Activated CD4-positive, alpha-beta T cell treated with anti-CD3 and anti-CD28 coated beads, Interleukin-2, Interleukin-4, amounts not matched to agents 100 ng/mL and 50 ng/mL, durations not matched to agents 16 hours and 8 hours (primary cell): ENCODE measurements around the gene LBHD2.

Experiments used
- DNase-seq: peaks from one replicate; pipeline ENCODE4 v3.0.0-alpha.2; 2020; ENCODE audit warnings: low spot score

LBHD2 gene

DNA sequence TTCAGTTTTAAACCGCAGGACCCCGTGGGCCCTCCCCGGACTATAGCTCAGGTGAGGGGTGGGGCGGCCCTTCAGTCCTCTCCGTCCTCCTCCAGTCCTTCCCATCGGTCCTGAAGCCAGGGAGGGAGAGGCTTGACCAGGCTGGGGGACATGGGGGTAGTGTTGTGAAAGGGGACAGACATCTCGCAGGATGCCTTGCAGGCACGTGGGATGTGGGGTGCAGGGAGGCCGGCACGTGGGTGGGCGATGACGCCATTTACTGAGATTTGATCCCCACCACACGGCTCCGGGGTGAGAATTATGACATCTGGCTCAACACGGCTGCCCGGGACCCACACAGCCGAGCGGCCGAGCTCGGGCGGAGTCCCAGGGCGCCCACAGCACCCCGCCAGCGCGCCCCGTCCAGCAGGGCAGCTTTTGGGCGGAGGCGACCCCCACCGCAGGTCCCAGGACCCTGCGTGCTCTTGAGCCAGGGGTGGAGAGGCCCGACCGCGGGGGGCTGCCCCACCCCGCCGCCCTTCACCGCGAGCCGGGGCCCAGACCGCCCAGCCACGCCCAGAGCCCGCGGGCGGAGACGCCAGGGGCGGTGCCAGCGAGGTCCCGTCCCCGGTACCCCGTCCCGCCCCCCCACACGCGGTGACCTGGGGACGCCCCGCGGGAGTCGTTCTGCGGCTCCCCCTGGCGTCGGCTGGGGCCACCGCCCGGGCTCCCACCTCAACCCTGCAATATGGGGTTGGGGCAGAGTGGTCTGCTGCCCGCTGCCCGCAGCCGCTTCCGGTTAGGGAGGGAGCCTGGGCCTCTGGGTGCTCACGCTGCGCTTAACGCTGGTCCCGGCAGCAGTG, 7.3 kb downstream of the LBHD2 start:
- peak; percentile 63 for DNase-seq

- no peak for DNase-seq
Observed at GRCh38 chr14:103091883-103092222, 7.8 kb downstream of the LBHD2 start.

DNA sequence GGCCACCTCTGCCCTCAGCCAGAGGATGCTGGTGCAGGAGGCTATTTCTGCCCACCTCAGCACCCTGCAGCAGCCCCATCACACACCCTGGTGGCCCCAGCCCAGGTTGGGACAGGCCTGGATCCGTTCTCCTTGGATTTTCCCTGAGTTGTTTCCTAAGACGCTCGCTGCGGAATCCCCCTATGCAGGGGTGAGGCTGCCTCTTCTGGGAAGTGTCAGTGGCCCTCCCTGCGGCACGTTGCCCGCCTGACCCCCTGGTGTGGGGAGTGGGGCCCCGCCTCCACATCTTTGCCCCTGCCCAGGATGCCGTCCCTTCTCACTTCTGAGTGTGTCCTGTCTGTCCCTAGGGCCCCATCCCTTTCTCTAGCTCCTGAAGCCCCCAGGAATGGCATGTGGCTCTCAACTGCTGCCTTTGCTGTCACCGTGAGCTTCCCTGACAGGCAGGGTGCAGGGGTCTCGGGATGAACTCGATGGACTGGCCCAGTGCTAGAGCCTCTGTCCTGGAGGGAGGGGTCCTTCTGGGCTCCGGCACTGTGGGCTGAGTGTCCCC, 9.9 kb downstream of the LBHD2 start:
- DNase-seq, result no peak

- no peak for DNase-seq
Observed at GRCh38 chr14:103094406-103095209, 10.6 kb downstream of the LBHD2 start, which contains the start of gene EXOC3L4. Gene EXOC3L4, plus strand, starts transcription at chr14:103094725. Its CDS starts 5,495 bp downstream, at chr14:103100220.

DNA sequence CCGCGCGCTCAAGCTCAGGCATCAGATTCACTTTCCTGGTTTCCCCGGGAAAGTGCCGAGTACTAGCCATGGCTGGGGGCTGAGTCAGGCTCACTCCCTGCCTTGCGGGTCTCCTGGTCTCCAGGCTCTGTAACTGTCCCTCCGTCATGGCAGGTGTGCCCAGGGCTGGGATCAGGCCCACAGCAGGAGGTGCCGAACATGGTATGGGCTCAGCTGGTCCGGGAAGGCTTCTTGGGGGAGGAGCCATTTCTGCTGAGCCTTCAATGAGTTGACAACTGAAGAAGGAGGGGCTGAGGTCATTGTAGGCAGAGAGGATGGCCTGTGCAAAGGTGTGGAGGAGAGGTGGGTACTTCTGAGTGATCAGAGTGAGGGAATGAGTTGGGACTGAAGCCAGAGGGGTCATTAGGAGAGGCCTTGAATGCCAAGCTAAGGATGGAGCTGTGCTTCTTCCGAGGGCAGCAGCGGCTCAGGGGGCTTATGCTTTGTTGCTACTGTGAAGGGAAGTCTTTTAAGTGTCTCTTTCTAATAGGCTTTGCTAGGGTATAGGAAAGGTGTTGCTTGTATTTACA, 11.3 kb downstream of the LBHD2 start:
- DNase-seq, result no peak

GRCh38 chr14:103096387-103096786, 12.4 kb downstream of the LBHD2 start:
- DNase-seq, result no peak

- DNase-seq, result no peak
Observed at GRCh38 chr14:103097244-103097993, 13.4 kb downstream of the LBHD2 start.

- DNase-seq, result no peak
Observed at GRCh38 chr14:103097994-103098957, 14.3 kb downstream of the LBHD2 start.

- DNase-seq, result no peak
Observed at GRCh38 chr14:103099081-103099732, 15.2 kb downstream of the LBHD2 start.

DNA sequence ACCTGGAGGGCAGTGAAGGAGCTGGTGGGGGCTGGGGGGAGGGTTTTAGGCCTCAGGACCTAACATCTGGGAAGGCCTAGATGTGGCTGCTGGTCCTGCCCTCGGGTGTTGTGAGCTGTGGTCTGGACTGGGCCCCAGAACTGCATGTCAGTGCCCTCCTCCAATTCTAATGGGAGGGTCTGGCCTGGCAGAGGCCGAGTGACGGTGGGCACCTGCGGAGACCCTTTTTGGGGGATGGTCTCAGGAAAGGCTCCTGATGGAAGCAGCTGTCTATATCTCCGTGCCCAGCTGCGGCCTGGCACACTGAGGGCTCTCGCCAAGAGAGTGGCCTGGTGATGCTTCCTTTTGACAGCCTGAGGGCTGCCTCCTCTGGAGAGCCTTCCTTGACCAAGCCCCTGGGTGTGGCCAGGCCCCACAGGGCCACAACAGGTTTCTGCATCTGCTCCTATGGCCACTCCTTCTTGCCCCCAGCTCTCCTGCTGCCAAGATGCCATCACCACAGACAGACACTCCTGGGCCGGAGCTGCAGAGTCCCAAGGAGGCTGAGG, 15.8 kb downstream of the LBHD2 start:
- DNase-seq, result no peak

- DNase-seq, result no peak
Observed at GRCh38 chr14:103100281-103101121, 16.5 kb downstream of the LBHD2 start.

GRCh38 chr14:103101257-103101962, 17.4 kb downstream of the LBHD2 start:
- DNase-seq, result no peak

GRCh38 chr14:103101963-103102688, 18.1 kb downstream of the LBHD2 start:
- DNase-seq, result no peak

- no peak for DNase-seq
Observed at GRCh38 chr14:103102689-103103260, 18.8 kb downstream of the LBHD2 start.

DNA sequence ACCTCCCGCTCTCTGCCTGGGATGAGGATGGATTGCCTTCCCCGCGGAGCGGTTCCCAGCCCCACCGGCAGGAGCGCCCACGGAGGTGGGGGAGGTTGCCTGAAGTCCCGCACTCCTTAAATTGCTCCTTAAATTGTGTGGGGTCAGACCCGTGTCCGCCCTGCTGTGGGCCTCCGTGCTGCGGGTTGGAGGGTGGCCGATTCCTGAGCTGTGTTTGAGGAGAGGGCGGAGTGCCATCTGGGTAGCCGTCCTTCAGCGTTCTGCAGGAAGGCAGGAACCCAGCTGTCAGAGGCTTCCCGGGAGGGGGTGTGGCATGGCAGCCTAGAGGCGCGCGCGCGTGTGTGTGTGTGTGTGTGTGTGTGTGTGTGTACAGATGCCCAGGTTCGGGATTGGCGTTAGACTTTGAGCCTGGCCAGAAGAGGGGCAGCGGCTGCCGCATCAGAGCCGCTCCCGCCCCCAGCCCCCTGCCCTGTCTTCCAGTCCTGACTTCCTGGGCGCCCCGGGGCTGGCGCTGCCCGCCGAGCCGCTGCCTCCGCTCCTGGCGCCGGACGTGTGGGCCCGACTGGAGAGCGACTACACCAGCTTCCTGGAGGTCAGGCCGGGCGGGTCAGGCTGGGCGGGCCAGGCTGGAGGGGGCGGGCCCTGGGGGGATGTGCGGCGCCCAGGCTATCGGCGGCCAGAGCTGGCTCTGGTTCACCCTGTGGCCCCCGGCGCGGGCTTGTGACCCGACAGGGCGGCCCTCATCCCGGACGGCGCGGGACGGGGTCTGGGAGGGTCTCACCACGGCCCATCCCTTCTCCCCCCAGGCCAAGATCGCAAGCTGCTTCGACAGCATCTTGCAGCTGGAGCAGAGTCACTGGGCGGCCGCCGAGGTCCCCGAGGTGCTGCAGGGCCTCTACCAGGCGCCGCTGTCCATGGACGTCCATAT, 19.7 kb downstream of the LBHD2 start:
- no peak for DNase-seq

GRCh38 chr14:103104389-103104653, 20.3 kb downstream of the LBHD2 start:
- no peak for DNase-seq
